ENCODE data around the gene FBXL16. TPM values are rescaled to one million over a fixed set of nuclear protein-coding genes. Genes with fewer than 3 reads are reported as not detected.
A peak's percentile ranks its signal among the peaks of the same experiment; 100 is the strongest.

The FBXL16 gene
- total and polyA plus RNA-seq, 9 of the 15 experiments (the other 6 are each of a cell fraction or from before 2014, with no cell fraction given) = 0.21 to 8.2 (median 1.7) TPM

GRCh38 chr16:680967-681745 lies 24.4 kb downstream of the FBXL16 start (continued):
- TF ChIP-seq ZNF121 (CRISPR knock-in tag; conservative IDR thresholded peaks at IDR 0.05) = no peak
- 0 out of 4 replicates have a peak, but pooled peaks of 1 of the 2 experiments have one; percentile 35 for TF ChIP-seq SIN3A (IDR thresholded peaks at IDR 0.05; ENCODE audit: borderline replicate concordance in 2 of 2, control insufficient read depth in 1 of 2, low read depth in 2 of 2, low read length in 2 of 2)
- TF ChIP-seq TCF3 (CRISPR knock-in tag; IDR thresholded peaks at IDR 0.05) = peak; percentile 34; the same call in 1 of the 2 replicates
- TF ChIP-seq POLR2A (conservative IDR thresholded peaks at IDR 0.05) = peak; percentile 29
- peak; percentile 34; the same call in 1 of the 2 replicates for TF ChIP-seq ZBED1 (IDR thresholded peaks at IDR 0.05)
- TF ChIP-seq CHD1 (IDR thresholded peaks at IDR 0.05; ENCODE audit: low read length) = no peak
- TF ChIP-seq FOXM1 (IDR thresholded peaks at IDR 0.05; ENCODE audit: low read depth) = no peak
- TF ChIP-seq FOXM1 (CRISPR knock-in tag; IDR thresholded peaks at IDR 0.05; ENCODE audit: low read depth) = 0 out of 2 replicates have a peak, but pooled peaks have one; percentile 44
- 0 out of 2 replicates have a peak, but pooled peaks have one; percentile 22 for TF ChIP-seq ZNF143 (CRISPR knock-in tag; IDR thresholded peaks at IDR 0.05)
- peak; percentile 16; the same call in 1 of the 2 replicates for TF ChIP-seq CEBPG (CRISPR knock-in tag; IDR thresholded peaks at IDR 0.05)
- TF ChIP-seq CEBPG (tag; conservative IDR thresholded peaks at IDR 0.05 in 1 of 2, IDR thresholded peaks at IDR 0.05 in 1 of 2) = no peak
- no peak for TF ChIP-seq ASH1L (IDR thresholded peaks at IDR 0.05; ENCODE audit: borderline replicate concordance, low read depth, partially characterized antibody)
- TF ChIP-seq FOXP1 (CRISPR knock-in tag; IDR thresholded peaks at IDR 0.05) = no peak
- TF ChIP-seq TFAP4 (CRISPR knock-in tag; IDR thresholded peaks at IDR 0.05; ENCODE audit: borderline replicate concordance) = peak; percentile 17; the same call in 1 of the 2 replicates
- peak in 1 of 2 experiments; percentile 31; a peak in 1 of 4 replicates for TF ChIP-seq UBTF (IDR thresholded peaks at IDR 0.05; ENCODE audit: borderline replicate concordance in 1 of 2, low read depth in 2 of 2, low read length in 2 of 2)
- no peak for TF ChIP-seq THAP12 (CRISPR knock-in tag; IDR thresholded peaks at IDR 0.05)

All from K562 (cell line).